Rectal smooth muscle tissue (tissue), 1 donor: Measurements from ENCODE around the gene CUBN.

Experiments used
- H3K27ac ChIP-seq: one replicate; pipeline ENCODE4 v1.7.0; 2013; ENCODE audit warnings: low read depth, low read length, inconsistent platforms
- H3K27me3 ChIP-seq: one replicate; pipeline ENCODE4 v1.7.0; 2013; ENCODE audit warnings: low read length; ENCODE audit not compliant: control insufficient read depth, insufficient read depth
- H3K36me3 ChIP-seq: one replicate; pipeline ENCODE4 v1.7.0; 2013; ENCODE audit warnings: low read length; ENCODE audit not compliant: control insufficient read depth, insufficient read depth
- H3K4me1 ChIP-seq: one replicate; pipeline ENCODE4 v1.7.0; 2013; ENCODE audit warnings: low read length; ENCODE audit not compliant: control insufficient read depth, insufficient read depth
- H3K4me3 ChIP-seq: one replicate; pipeline ENCODE4 v1.7.0; 2013; ENCODE audit warnings: low read length
- H3K9ac ChIP-seq: one replicate; pipeline ENCODE4 v1.7.0; 2013; ENCODE audit warnings: low read length

CUBN gene

GRCh38 chr10:17061418-17061817 lies 68.2 kb downstream of the CUBN start:
- no peaks in the 10 kb centered on the region for H3K36me3 ChIP-seq
- H3K9ac ChIP-seq, result no peak overlapping the region
- no peak overlapping the region for H3K4me3 ChIP-seq
- H3K4me1 ChIP-seq, result peaks cover 6% of the 10 kb centered on the region
- H3K27me3 ChIP-seq, result no peaks in the 10 kb centered on the region
- no peak overlapping the region for H3K27ac ChIP-seq

- no peak overlapping the region for H3K9ac ChIP-seq
- no peak overlapping the region for H3K27ac ChIP-seq
- peaks cover 6% of the 10 kb centered on the region for H3K4me1 ChIP-seq
- H3K4me3 ChIP-seq, result no peak overlapping the region
- H3K27me3 ChIP-seq, result no peaks in the 10 kb centered on the region
- H3K36me3 ChIP-seq, result no peaks in the 10 kb centered on the region
These were observed 69.3 kb downstream of the CUBN start for GRCh38 chr10:17060289-17060688.

GRCh38 chr10:17059197-17059688 lies 70.4 kb downstream of the CUBN start:
- Histone ChIP-seq H3K27me3 (no peaks in the 10 kb centered on the region), H3K4me1 (peaks cover 6% of the 10 kb centered on the region), H3K4me3 (no peak overlapping the region), H3K27ac (no peak overlapping the region), H3K9ac (no peak overlapping the region), H3K36me3 (no peaks in the 10 kb centered on the region)

GRCh38 chr10:17058093-17058492 lies 71.5 kb downstream of the CUBN start:
- no peaks in the 10 kb centered on the region for H3K27me3 ChIP-seq
- no peaks in the 10 kb centered on the region for H3K36me3 ChIP-seq
- no peak overlapping the region for H3K9ac ChIP-seq
- no peak overlapping the region for H3K4me3 ChIP-seq
- no peak overlapping the region for H3K27ac ChIP-seq
- H3K4me1 ChIP-seq, result peaks cover 5% of the 10 kb centered on the region

- no peaks in the 10 kb centered on the region for H3K27me3 ChIP-seq
- no peaks in the 10 kb centered on the region for H3K4me1 ChIP-seq
- H3K4me3 ChIP-seq, result no peak overlapping the region
- no peak overlapping the region for H3K27ac ChIP-seq
- H3K36me3 ChIP-seq, result no peaks in the 10 kb centered on the region
- H3K9ac ChIP-seq, result no peak overlapping the region
These were observed 72.7 kb downstream of the CUBN start for GRCh38 chr10:17056781-17057428.

GRCh38 chr10:17053513-17053912 lies 76.1 kb downstream of the CUBN start:
- H3K4me1 ChIP-seq, result no peaks in the 10 kb centered on the region
- no peak overlapping the region for H3K9ac ChIP-seq
- no peak overlapping the region for H3K4me3 ChIP-seq
- H3K36me3 ChIP-seq, result no peaks in the 10 kb centered on the region
- H3K27ac ChIP-seq, result no peak overlapping the region
- no peaks in the 10 kb centered on the region for H3K27me3 ChIP-seq

- H3K9ac ChIP-seq, result no peak overlapping the region
- no peaks in the 10 kb centered on the region for H3K36me3 ChIP-seq
These were observed 76.5 kb downstream of the CUBN start for GRCh38 chr10:17053061-17053460.

GRCh38 chr10:17051851-17052250 lies 77.8 kb downstream of the CUBN start:
- H3K4me3 ChIP-seq, result no peak overlapping the region
- no peaks in the 10 kb centered on the region for H3K4me1 ChIP-seq
- no peak overlapping the region for H3K27ac ChIP-seq
- no peaks in the 10 kb centered on the region for H3K27me3 ChIP-seq
- no peak overlapping the region for H3K9ac ChIP-seq
- H3K36me3 ChIP-seq, result no peaks in the 10 kb centered on the region

More at GRCh38 chr10:17053061-17053460, 76.5 kb downstream of the CUBN start:
- Histone ChIP-seq H3K27me3 (no peaks in the 10 kb centered on the region), H3K27ac (no peak overlapping the region), H3K4me1 (no peaks in the 10 kb centered on the region), H3K4me3 (no peak overlapping the region)

GRCh38 chr10:17049195-17049594 lies 80.4 kb downstream of the CUBN start:
- H3K4me3 ChIP-seq, result no peak overlapping the region
- H3K27ac ChIP-seq, result no peak overlapping the region
- no peak overlapping the region for H3K9ac ChIP-seq
- no peaks in the 10 kb centered on the region for H3K27me3 ChIP-seq
- H3K4me1 ChIP-seq, result no peaks in the 10 kb centered on the region
- no peaks in the 10 kb centered on the region for H3K36me3 ChIP-seq

GRCh38 chr10:17047908-17048307 lies 81.7 kb downstream of the CUBN start:
- no peak overlapping the region for H3K27ac ChIP-seq
- H3K27me3 ChIP-seq, result no peaks in the 10 kb centered on the region
- H3K4me3 ChIP-seq, result no peak overlapping the region
- no peaks in the 10 kb centered on the region for H3K4me1 ChIP-seq
- no peaks in the 10 kb centered on the region for H3K36me3 ChIP-seq
- H3K9ac ChIP-seq, result no peak overlapping the region

- no peak overlapping the region for H3K4me3 ChIP-seq
- no peaks in the 10 kb centered on the region for H3K4me1 ChIP-seq
- no peaks in the 10 kb centered on the region for H3K36me3 ChIP-seq
- H3K9ac ChIP-seq, result no peak overlapping the region
- no peaks in the 10 kb centered on the region for H3K27me3 ChIP-seq
- H3K27ac ChIP-seq, result no peak overlapping the region
These were observed 82.6 kb downstream of the CUBN start for GRCh38 chr10:17046989-17047388.

- H3K4me1 ChIP-seq, result no peaks in the 10 kb centered on the region
- no peaks in the 10 kb centered on the region for H3K36me3 ChIP-seq
- no peak overlapping the region for H3K4me3 ChIP-seq
- no peak overlapping the region for H3K27ac ChIP-seq
- no peaks in the 10 kb centered on the region for H3K27me3 ChIP-seq
- no peak overlapping the region for H3K9ac ChIP-seq
These were observed 86.0 kb downstream of the CUBN start for GRCh38 chr10:17043586-17043985.
